SU-DHL-6 (cell line): Measurements from ENCODE around the gene NAV3.

Experiments used
- H2AFZ ChIP-seq: fragments of 200-600 bp; sonication (generic); 2 replicates; pipeline ENCODE4 v1.6.1; 2014; ENCODE audit warnings: low read depth, mild to moderate bottlenecking, moderate library complexity, mixed read lengths, antibody characterized with exemption, low read length; ENCODE audit not compliant: severe bottlenecking
- H3F3A ChIP-seq: fragments of 200-600 bp; shearing (Covaris generic); 2 replicates; pipeline ENCODE4 v1.6.0; 2016; ENCODE audit warnings: antibody characterized with exemption, mild to moderate bottlenecking; ENCODE audit not compliant: insufficient read depth
- H3K27ac ChIP-seq: fragments of 200-600 bp; sonication (generic); 2 replicates; pipeline ENCODE4 v1.5.1; 2016; ENCODE audit warnings: low read depth, mild to moderate bottlenecking, low read length, moderate library complexity, mixed read lengths
- H3K27me3 ChIP-seq: fragments of 200-600 bp; sonication (generic), shearing (Covaris generic); 2 replicates; pipeline ENCODE4 v1.6.0; 2014; ENCODE audit warnings: mild to moderate bottlenecking, low read length
- H3K36me3 ChIP-seq: fragments of 200-600 bp; sonication (generic); 2 replicates; pipeline ENCODE4 v1.6.1; 2014; ENCODE audit warnings: mild to moderate bottlenecking, low read length, mixed read lengths
- H3K4me2 ChIP-seq: fragments of 300-600, 200-600 bp; shearing (Covaris generic), sonication (generic); 2 replicates; pipeline ENCODE4 v1.6.0; 2014; ENCODE audit warnings: low read length, low read depth, mild to moderate bottlenecking; ENCODE audit not compliant: poor library complexity, severe bottlenecking
- H3K4me3 ChIP-seq: fragments of 200-600 bp; sonication (generic); 2 replicates; pipeline ENCODE4 v1.5.1; 2014; ENCODE audit warnings: antibody characterized with exemption, low read length, mild to moderate bottlenecking, mixed read lengths; ENCODE audit not compliant: insufficient read depth, poor library complexity, severe bottlenecking
- H3K79me2 ChIP-seq: fragments of 200-600 bp; sonication (generic); 2 replicates; pipeline ENCODE4 v1.6.1; 2014; ENCODE audit warnings: mild to moderate bottlenecking, low read length, moderate library complexity; ENCODE audit not compliant: insufficient read depth
- H3K9ac ChIP-seq: fragments of 200-600 bp; sonication (generic); 2 replicates; pipeline ENCODE4 v1.7.0; 2014; ENCODE audit warnings: mild to moderate bottlenecking, low read length
- H3K9me2 ChIP-seq: fragments of 200-600 bp; sonication (generic); replicated peaks from 2 replicates; pipeline ENCODE4 v1.6.1; 2014; ENCODE audit warnings: low read length; ENCODE audit not compliant: insufficient read depth
- H3K9me3 ChIP-seq: fragments of 200-600 bp; sonication (generic); 2 replicates; pipeline ENCODE4 v1.6.1; 2014; ENCODE audit warnings: low read length, mixed read lengths; ENCODE audit not compliant: insufficient read depth
- H4K20me1 ChIP-seq: fragments of 200-600 bp; sonication (generic); 2 replicates; pipeline ENCODE4 v1.6.1; 2014; ENCODE audit warnings: low read depth, mild to moderate bottlenecking, antibody characterized with exemption, low read length, moderate library complexity, mixed read lengths
- CTCF ChIP-seq: fragments of 200-600 bp; sonication (generic); IDR thresholded peaks from one replicate; pipeline ENCODE4 v1.5.1; 2017; ENCODE audit warnings: antibody characterized with exemption, mild to moderate bottlenecking, low read length, moderate library complexity; ENCODE audit not compliant: insufficient read depth, poor library complexity, severe bottlenecking
- EZH2phosphoT487 ChIP-seq: fragments of 200-600 bp; sonication (generic), shearing (Covaris generic); conservative IDR thresholded peaks from 2 replicates; pipeline ENCODE4 v1.6.1; 2018; ENCODE audit warnings: mild to moderate bottlenecking, antibody characterized with exemption, low read length, moderate library complexity, mixed read lengths

The NAV3 gene

GRCh38 chr12:77833329-77833728 lies 2.6 kb downstream of the NAV3 start:
- no peak overlapping the region for H3K4me2 ChIP-seq
- no peak overlapping the region for H2AFZ ChIP-seq
- no peak for TF ChIP-seq CTCF
- TF ChIP-seq EZH2phosphoT487, result no peak
- H3K9me3 ChIP-seq, result no peaks in the 10 kb centered on the region
- no peaks in the 10 kb centered on the region for H3F3A ChIP-seq
- H3K9ac ChIP-seq, result no peak overlapping the region
- H3K4me3 ChIP-seq, result no peak overlapping the region
- no peak overlapping the region for H3K27ac ChIP-seq
- no peaks in the 10 kb centered on the region for H3K9me2 ChIP-seq
- H3K36me3 ChIP-seq, result no peaks in the 10 kb centered on the region
- no peaks in the 10 kb centered on the region for H4K20me1 ChIP-seq
- H3K79me2 ChIP-seq, result no peaks in the 10 kb centered on the region
- no peaks in the 10 kb centered on the region for H3K27me3 ChIP-seq

- H3K4me2 ChIP-seq, result no peak overlapping the region
- TF ChIP-seq CTCF, result no peak
- TF ChIP-seq EZH2phosphoT487, result no peak
- no peak overlapping the region for H3K9ac ChIP-seq
- no peaks in the 10 kb centered on the region for H3K9me3 ChIP-seq
- no peaks in the 10 kb centered on the region for H3F3A ChIP-seq
- no peak overlapping the region for H3K4me3 ChIP-seq
- no peaks in the 10 kb centered on the region for H3K9me2 ChIP-seq
- no peaks in the 10 kb centered on the region for H4K20me1 ChIP-seq
- H2AFZ ChIP-seq, result no peak overlapping the region
- H3K27ac ChIP-seq, result no peak overlapping the region
- no peaks in the 10 kb centered on the region for H3K27me3 ChIP-seq
- H3K36me3 ChIP-seq, result no peaks in the 10 kb centered on the region
- H3K79me2 ChIP-seq, result no peaks in the 10 kb centered on the region
These were observed 3.9 kb downstream of the NAV3 start for GRCh38 chr12:77834618-77835017.

GRCh38 chr12:77835969-77836368 lies 5.3 kb downstream of the NAV3 start:
- H3K4me2 ChIP-seq, result no peak overlapping the region
- no peaks in the 10 kb centered on the region for H3K9me2 ChIP-seq
- no peaks in the 10 kb centered on the region for H3K9me3 ChIP-seq
- H2AFZ ChIP-seq, result no peak overlapping the region
- no peaks in the 10 kb centered on the region for H3F3A ChIP-seq
- TF ChIP-seq EZH2phosphoT487, result no peak
- no peak for TF ChIP-seq CTCF
- H3K27ac ChIP-seq, result no peak overlapping the region
- H3K27me3 ChIP-seq, result no peaks in the 10 kb centered on the region
- no peaks in the 10 kb centered on the region for H3K36me3 ChIP-seq
- no peaks in the 10 kb centered on the region for H3K79me2 ChIP-seq
- no peaks in the 10 kb centered on the region for H4K20me1 ChIP-seq
- no peak overlapping the region for H3K9ac ChIP-seq
- no peak overlapping the region for H3K4me3 ChIP-seq
